H1 (cell line): ENCODE results near the gene MAP7D1. TPM values are rescaled to one million over a fixed set of nuclear protein-coding genes. Genes with fewer than 3 reads are reported as not detected.

Source experiments
- CTCF ChIA-PET: fragments of 300-600 bp; sonication (Branson Sonifier 250); formaldehyde crosslinking; loops from one replicate; lab custom pipeline; 2021; ENCODE audit not compliant: partially characterized antibody; lab: Charles Lee
- POLR2A ChIA-PET: fragments of 300-600 bp; sonication (Branson Sonifier 250); formaldehyde crosslinking; loops from one replicate; lab custom pipeline; 2021; ENCODE audit warnings: inconsistent platforms; ENCODE audit not compliant: partially characterized antibody; lab: Charles Lee
- DNase-seq, 2 experiments: peaks; one replicate each; pipeline versions ENCODE4 v3.0.0 to v3.0.0-alpha.2; 2010 to 2022; ENCODE audit warnings: low spot score in 2 of 2, low read depth in 1 of 2, mixed read lengths in 1 of 2
- FAIRE-seq: peaks from 2 replicates; lab custom pipeline; 2011; peaks lifted over from hg19 to GRCh38; lab: Jason Lieb, UNC
- H2AFZ ChIP-seq: 2 replicates; pipeline ENCODE4 v1.8.1; 2012; ENCODE audit warnings: low read length, inconsistent platforms
- H2AK5ac ChIP-seq: 2 replicates; pipeline ENCODE4 v1.6.1; 2013; ENCODE audit warnings: low read depth, low read length
- H2BK120ac ChIP-seq: replicated peaks from 2 replicates; pipeline ENCODE3; 2013; ENCODE audit warnings: low read depth, low read length, inconsistent platforms
- H2BK12ac ChIP-seq: 2 replicates; pipeline ENCODE4 v1.6.1; 2013; ENCODE audit warnings: low read depth, low read length
- H2BK15ac ChIP-seq: 2 replicates; pipeline ENCODE4 v1.6.1; 2013; ENCODE audit warnings: low read length
- H2BK20ac ChIP-seq: 2 replicates; pipeline ENCODE4 v1.6.1; 2013; ENCODE audit warnings: low read length
- H2BK5ac ChIP-seq: 2 replicates; pipeline ENCODE4 v1.6.1; 2013; ENCODE audit warnings: low read depth, low read length
- H3K14ac ChIP-seq: 2 replicates; pipeline ENCODE4 v1.6.1; 2013; ENCODE audit warnings: inconsistent platforms; ENCODE audit not compliant: insufficient read length
- H3K18ac ChIP-seq: 2 replicates; pipeline ENCODE4 v1.6.1; 2013; ENCODE audit warnings: low read length; ENCODE audit errors: extremely low read depth
- H3K23ac ChIP-seq: 2 replicates; pipeline ENCODE4 v1.6.1; 2013; ENCODE audit warnings: inconsistent platforms; ENCODE audit not compliant: insufficient read length
- H3K23me2 ChIP-seq: 2 replicates; pipeline ENCODE4 v1.6.1; 2013; ENCODE audit warnings: low read depth, low read length
- H3K27ac ChIP-seq: 2 replicates; pipeline ENCODE4 v1.6.1; 2011; ENCODE audit warnings: low read depth, low read length, inconsistent platforms
- H3K27me3 ChIP-seq, 4 experiments: replicated peaks in 1 of 4; 1 replicate in 1 of 4; 2 replicates in 3 of 4; pipeline versions ENCODE4 v1.6.1 to v1.8.1; 2011 to 2013; ENCODE audit warnings: low read length in 3 of 4, mild to moderate bottlenecking in 3 of 4, inconsistent platforms in 2 of 4, mixed read lengths in 2 of 4, moderate library complexity in 1 of 4; ENCODE audit not compliant: control insufficient read depth in 3 of 4, insufficient read depth in 3 of 4; ENCODE audit errors: extremely low read depth in 1 of 4
- H3K36me3 ChIP-seq, 4 experiments: 2 replicates each; pipeline versions ENCODE4 v1.6.1 to v1.8.1; 2011 to 2013; ENCODE audit warnings: mild to moderate bottlenecking in 4 of 4, low read length in 3 of 4, moderate library complexity in 2 of 4, control low read depth in 1 of 4, inconsistent platforms in 1 of 4; ENCODE audit not compliant: insufficient read depth in 4 of 4, control insufficient read depth in 2 of 4
- H3K4ac ChIP-seq: replicated peaks from 2 replicates; pipeline ENCODE3; 2013; ENCODE audit warnings: low read length, low read depth, mixed read lengths, inconsistent platforms; ENCODE audit not compliant: insufficient read length
- H3K4me1 ChIP-seq, 4 experiments: replicated peaks in 1 of 4; 1 replicate in 1 of 4; 2 replicates in 3 of 4; pipeline versions ENCODE4 v1.6.1 to v1.8.1; 2011 to 2013; ENCODE audit warnings: low read length in 3 of 4, inconsistent platforms in 2 of 4, mixed read lengths in 1 of 4; ENCODE audit not compliant: insufficient read depth in 4 of 4, control insufficient read depth in 3 of 4
- H3K4me2 ChIP-seq, 2 experiments: 2 replicates each; pipeline versions ENCODE4 v1.6.1 to v1.8.1; 2011 to 2013; ENCODE audit warnings: low read depth in 2 of 2, low read length in 2 of 2, control low read depth in 1 of 2, inconsistent platforms in 1 of 2, mild to moderate bottlenecking in 1 of 2; ENCODE audit not compliant: insufficient read depth in 1 of 2
- H3K4me3 ChIP-seq, 4 experiments: fragments of 200-600, 300-600 bp in 1 of 4; sonication (generic), shearing (Covaris generic), sonication (Bioruptor Twin) in 1 of 4; 2 replicates each; pipeline versions ENCODE4 v1.5.1 to v1.8.1; 2011 to 2016; ENCODE audit warnings: low read length in 4 of 4, low read depth in 3 of 4, control low read depth in 2 of 4, inconsistent platforms in 2 of 4, mild to moderate bottlenecking in 2 of 4, mixed read lengths in 1 of 4, moderate library complexity in 1 of 4; ENCODE audit not compliant: insufficient read depth in 2 of 4; ENCODE audit errors: extremely low read depth in 1 of 4
- H3K56ac ChIP-seq: replicated peaks from 2 replicates; pipeline ENCODE3; 2013; ENCODE audit warnings: low read depth, mild to moderate bottlenecking, mixed read lengths, low read length, inconsistent platforms; ENCODE audit not compliant: insufficient read length
- H3K79me1 ChIP-seq: 2 replicates; pipeline ENCODE4 v1.6.1; 2013; ENCODE audit warnings: low read depth, low read length, control low read depth
- H3K79me2 ChIP-seq, 2 experiments: 2 replicates each; pipeline versions ENCODE4 v1.6.1 to v1.8.1; 2012 to 2013; ENCODE audit warnings: low read length in 2 of 2, mild to moderate bottlenecking in 2 of 2, inconsistent platforms in 1 of 2; ENCODE audit not compliant: insufficient read depth in 2 of 2, control insufficient read depth in 1 of 2
- H3K9ac ChIP-seq, 4 experiments: replicated peaks in 1 of 4; 1 replicate in 1 of 4; 2 replicates in 3 of 4; pipeline versions ENCODE4 v1.6.1 to v1.8.1; 2011 to 2013; ENCODE audit warnings: low read depth in 3 of 4, low read length in 3 of 4, control low read depth in 2 of 4, mild to moderate bottlenecking in 2 of 4, moderate library complexity in 2 of 4, inconsistent platforms in 1 of 4; ENCODE audit errors: extremely low read depth in 1 of 4
- H3K9me3 ChIP-seq, 2 experiments: 2 replicates each; pipeline versions ENCODE4 v1.6.1 to v1.8.1; 2012 to 2013; ENCODE audit warnings: mild to moderate bottlenecking in 2 of 2, moderate library complexity in 2 of 2, control low read depth in 1 of 2, inconsistent platforms in 1 of 2, low read depth in 1 of 2, low read length in 1 of 2, mixed read lengths in 1 of 2; ENCODE audit not compliant: insufficient read depth in 2 of 2
- H4K20me1 ChIP-seq, 2 experiments: replicated peaks in 1 of 2; 2 replicates each; pipeline versions ENCODE3 to v1.8.1; 2011 to 2013; ENCODE audit warnings: inconsistent platforms in 2 of 2, low read length in 2 of 2, mild to moderate bottlenecking in 1 of 2; ENCODE audit not compliant: insufficient read depth in 2 of 2, control insufficient read depth in 1 of 2
- H4K5ac ChIP-seq: 2 replicates; pipeline ENCODE4 v1.6.1; 2013; ENCODE audit warnings: low read length, low read depth, mixed read lengths, inconsistent platforms; ENCODE audit not compliant: insufficient read length
- H4K8ac ChIP-seq: 2 replicates; pipeline ENCODE4 v1.8.0; 2013; ENCODE audit warnings: mild to moderate bottlenecking, moderate library complexity, low read length, inconsistent platforms; ENCODE audit not compliant: insufficient read depth; ENCODE audit errors: extremely low read depth
- H4K91ac ChIP-seq: replicated peaks from 2 replicates; pipeline ENCODE3; 2013; ENCODE audit warnings: low read length, mixed read lengths, inconsistent platforms; ENCODE audit not compliant: insufficient read length
- CREB1 ChIP-seq: IDR thresholded peaks from 2 replicates; pipeline ENCODE4 v1.6.1; 2012; ENCODE audit warnings: inconsistent platforms
- EP300 ChIP-seq, 2 experiments: IDR thresholded peaks; 1 replicate in 1 of 2; 2 replicates in 1 of 2; pipeline ENCODE4 v1.6.1; 2011 to 2012; ENCODE audit warnings: low read depth in 2 of 2, low read length in 2 of 2, mild to moderate bottlenecking in 2 of 2, borderline replicate concordance in 1 of 2, inconsistent platforms in 1 of 2, moderate library complexity in 1 of 2
- FOSL1 ChIP-seq: IDR thresholded peaks from 2 replicates; pipeline ENCODE4 v1.6.1; 2011; ENCODE audit warnings: mild to moderate bottlenecking, low read depth, low read length, moderate library complexity; ENCODE audit not compliant: insufficient read depth
- HDAC2 ChIP-seq, 2 experiments: fragments of 300-600 bp in 1 of 2; sonication (generic) in 1 of 2; IDR thresholded peaks; 2 replicates each; pipeline ENCODE4 v1.6.1; 2011 to 2012; ENCODE audit warnings: low read depth in 2 of 2, low read length in 2 of 2, mild to moderate bottlenecking in 2 of 2, moderate library complexity in 2 of 2, borderline replicate concordance in 1 of 2, inconsistent platforms in 1 of 2
- HDAC6 ChIP-seq: IDR thresholded peaks from one replicate; pipeline ENCODE4 v1.7.1; 2012; ENCODE audit warnings: low read depth, mild to moderate bottlenecking, inconsistent platforms, low read length, moderate library complexity
- JUN ChIP-seq: IDR thresholded peaks from 2 replicates; pipeline ENCODE4 v1.6.1; 2011; ENCODE audit warnings: low read depth, mild to moderate bottlenecking, improper control_type of control experiment, low read length
- NRF1 ChIP-seq: IDR thresholded peaks from 2 replicates; pipeline ENCODE4 v1.6.1; 2011; ENCODE audit warnings: mild to moderate bottlenecking, low read depth, low read length, improper control_type of control experiment
- POLR2A ChIP-seq, 2 experiments: IDR thresholded peaks; 1 replicate in 1 of 2; 2 replicates in 1 of 2; pipeline ENCODE4 v1.6.1; 2011; ENCODE audit warnings: low read depth in 2 of 2, low read length in 2 of 2, mild to moderate bottlenecking in 2 of 2; ENCODE audit errors: control extremely low read depth in 1 of 2
- SIRT6 ChIP-seq: IDR thresholded peaks from one replicate; pipeline ENCODE4 v1.7.1; 2012; ENCODE audit warnings: low read length, inconsistent platforms
- SIX5 ChIP-seq: IDR thresholded peaks from 2 replicates; pipeline ENCODE4 v1.6.1; 2011; ENCODE audit warnings: mild to moderate bottlenecking, low read depth, low read length
- TAF1 ChIP-seq: IDR thresholded peaks from 2 replicates; pipeline ENCODE4 v1.6.1; 2011; ENCODE audit warnings: mild to moderate bottlenecking, low read depth, low read length
- WGBS, 2 experiments: shearing (Covaris generic) in 1 of 2; methylation state at CpG; one replicate each; pipeline versions ENCODE4 v1.1.6 to v1.1.7; 2013 to 2015; ENCODE audit warnings: low lambda C conversion rate in 2 of 2, mixed read lengths in 2 of 2, inconsistent platforms in 1 of 2, low coverage in 1 of 2, missing lambda C conversion rate in 1 of 2; ENCODE audit not compliant: insufficient replicate concordance in 2 of 2, insufficient coverage in 1 of 2, insufficient read length in 1 of 2; ENCODE audit errors: extremely low coverage in 1 of 2, missing lambda C conversion rate in 1 of 2; 5-methylcytosine and 5-hydroxymethylcytosine counted together
- polyA plus RNA-seq, 7 experiments: library from polyadenylated mRNA; depleted of rRNA in 3 of 7; stranded (reverse) in 5 of 7; unstranded in 2 of 7; fragments of >200 nt in 5 of 7; fragments of 200-250 nt in 2 of 7; gene quantifications; 1 replicate in 5 of 7; 2 replicates in 1 of 7; 4 replicates in 1 of 7; pipeline versions ENCODE4 v1.2.1 to v1.2.3, GENCODE V29; 2011 to 2013; ENCODE audit warnings: missing spikeins in 2 of 7, mixed read lengths in 2 of 7
- total RNA-seq: library from RNA; stranded (reverse); fragmentation: NEBNext Ultra II Directional; extraction: Animal tissue kit (Norgen Biotek cat#: 25700); gene quantifications from 2 replicates; pipeline ENCODE4 v1.2.1, GENCODE V29; 2021
- TF ChIP-seq, protein P1 (sequence below): IDR thresholded peaks from 2 replicates; pipeline ENCODE4 v1.6.1; 2011; ENCODE audit warnings: low read length, improper control_type of control experiment

Gene MAP7D1
- total and polyA plus RNA-seq, 2 of the 8 experiments (the other 6 are each of a cell fraction or from before 2014, with no cell fraction given): 18.2 to 52.4 TPM

DNA sequence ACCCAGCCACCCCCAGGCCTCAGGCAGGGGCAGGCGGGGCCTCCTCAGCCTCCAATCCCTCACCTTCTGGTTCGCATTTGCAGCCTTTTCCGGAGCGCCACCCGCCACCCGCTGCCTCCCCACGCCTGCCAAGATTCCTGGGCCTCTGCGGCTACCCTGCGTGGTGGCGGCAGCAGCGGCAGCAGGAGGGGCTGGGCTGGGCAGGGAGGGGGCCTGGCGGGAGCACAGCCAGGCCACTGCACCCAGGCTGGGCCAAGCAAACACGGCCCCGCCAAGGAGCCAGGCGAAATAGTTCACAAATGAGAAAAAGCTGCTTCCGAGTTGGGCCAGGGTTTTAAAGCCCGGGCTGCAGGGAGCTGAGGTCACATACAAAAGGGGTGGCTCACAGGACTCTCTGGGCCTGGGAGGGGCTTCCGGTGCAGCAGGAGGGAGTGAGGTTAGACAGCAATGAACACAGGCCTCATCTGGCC, 40.7 kb upstream of the MAP7D1 start:
- CTCF ChIA-PET: interaction anchor here (1.0 to 32.6 kb wide), 6 partner anchors 13 to 171 kb away, joined by 3 to 738 read pairs (median 24); no protein-coding TSS in a partner anchor
- no peak overlapping the region for H3K4ac ChIP-seq
- peak overlapping the region; percentile 32 for H3K18ac ChIP-seq
- H3K14ac ChIP-seq: no peak overlapping the region
- DNase-seq (no peak), FAIRE-seq (no peak)
- 0 out of 2 replicates have a peak overlapping the region, but pooled peaks have one; percentile 9 for H4K8ac ChIP-seq
- no peak overlapping the region for H3K23ac ChIP-seq
- no peaks in the 10 kb centered on the region; a peak in 1 of 7 replicates for H3K27me3 ChIP-seq
- no peak overlapping the region for H3K4me2 ChIP-seq
- H3K27ac ChIP-seq: no peak overlapping the region
- no peaks in the 10 kb centered on the region for H3K23me2 ChIP-seq
- H3K56ac ChIP-seq: no peak overlapping the region
- H2BK5ac ChIP-seq: no peak overlapping the region
- H3K79me1 ChIP-seq: no peaks in the 10 kb centered on the region
- H3K79me2 ChIP-seq: no peaks in the 10 kb centered on the region
- no peak overlapping the region for H2BK12ac ChIP-seq
- no peak overlapping the region for H3K4me3 ChIP-seq
- 86% methylated on average over 18 of the region's 18 CpGs; no CpG with 5 or more reads in 1 of the 2 experiments for WGBS, 2 experiments
- H3K36me3 ChIP-seq: no peaks in the 10 kb centered on the region
- no peak overlapping the region; a peak in 1 of 7 replicates for H3K9ac ChIP-seq
- H4K5ac ChIP-seq: no peak overlapping the region
- peaks cover 0 to 10% (median 5%) of the 10 kb centered on the region in 4 experiments; a peak in 5 of 7 replicates for H3K4me1 ChIP-seq
- no peak overlapping the region for H2BK120ac ChIP-seq
- H2AK5ac ChIP-seq: no peak overlapping the region
- H2AFZ ChIP-seq: no peak overlapping the region
- H3K9me3 ChIP-seq: no peaks in the 10 kb centered on the region
- H4K20me1 ChIP-seq: no peaks in the 10 kb centered on the region
- no peak overlapping the region for H2BK20ac ChIP-seq
- H4K91ac ChIP-seq: no peak overlapping the region
- no peak overlapping the region for H2BK15ac ChIP-seq
- POLR2A ChIA-PET: interaction anchor here (1.0 to 2.2 kb wide), 4 partner anchors 8 to 35 kb away, joined by 3 to 7 read pairs (median 4); partner anchors contain the start of gene TRAPPC3
- no peak for TF ChIP-seq CREB1
- TF ChIP-seq SIRT6: no peak
- no peak for TF ChIP-seq HDAC6
- no peak for TF ChIP-seq JUN
- TF ChIP-seq POLR2A (IDR thresholded peaks at IDR 0.05; ENCODE audit: control extremely low read depth in 1 of 2, low read depth in 2 of 2, low read length in 2 of 2): no peak
- TF ChIP-seq HDAC2 (IDR thresholded peaks at IDR 0.05; ENCODE audit: borderline replicate concordance in 1 of 2, low read depth in 2 of 2, low read length in 2 of 2): no peak
- no peak for TF ChIP-seq EP300 (IDR thresholded peaks at IDR 0.05; ENCODE audit: borderline replicate concordance in 1 of 2, low read depth in 2 of 2, low read length in 2 of 2)
- no peak for TF ChIP-seq SIX5
- TF ChIP-seq NRF1: no peak
- TF ChIP-seq, protein P1, sequence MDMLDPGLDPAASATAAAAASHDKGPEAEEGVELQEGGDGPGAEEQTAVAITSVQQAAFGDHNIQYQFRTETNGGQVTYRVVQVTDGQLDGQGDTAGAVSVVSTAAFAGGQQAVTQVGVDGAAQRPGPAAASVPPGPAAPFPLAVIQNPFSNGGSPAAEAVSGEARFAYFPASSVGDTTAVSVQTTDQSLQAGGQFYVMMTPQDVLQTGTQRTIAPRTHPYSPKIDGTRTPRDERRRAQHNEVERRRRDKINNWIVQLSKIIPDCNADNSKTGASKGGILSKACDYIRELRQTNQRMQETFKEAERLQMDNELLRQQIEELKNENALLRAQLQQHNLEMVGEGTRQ: no peak
- no peak for TF ChIP-seq TAF1
- TF ChIP-seq FOSL1: no peak
